ENCODE data around the gene NUDT19. TPM values are rescaled to one million over a fixed set of nuclear protein-coding genes. Genes with fewer than 3 reads are reported as not detected.

Gene NUDT19
- total and polyA plus RNA-seq, 2 experiments from 2014 or later, result 2.4 to 3.9 TPM

- no peak for TF ChIP-seq ZNF462 (CRISPR knock-in tag; IDR thresholded peaks at IDR 0.05)
These were observed 25.9 kb downstream of the NUDT19 start (continued) for GRCh38 chr19:32717496-32717895.

- no peak overlapping the region for H3K27ac Mint-ChIP-seq
- no peaks in the 10 kb centered on the region for H3K27me3 ChIP-seq (ENCODE audit: insufficient read depth)
- peaks cover 4% of the 10 kb centered on the region; the same call in 2 of the 3 replicates for H3K4me1 Mint-ChIP-seq
- no peaks in the 10 kb centered on the region for H3K4me1 ChIP-seq (ENCODE audit: insufficient read depth)
- H2AFZ ChIP-seq, result 0 out of 2 replicates have a peak overlapping the region, but pooled peaks have one; percentile 32
- no peaks in the 10 kb centered on the region for H3F3A ChIP-seq (replicated peaks; ENCODE audit: low read depth)
- H3K36me3 ChIP-seq (ENCODE audit: insufficient read depth), result no peaks in the 10 kb centered on the region
- DNase-seq (ENCODE audit: low spot score) (no peak), ATAC-seq (no peak)
- peaks cover 10% of the 10 kb centered on the region for H3K27me3 Mint-ChIP-seq (ENCODE audit: insufficient read depth, low read depth, poor library complexity)
- H3K4me3 Mint-ChIP-seq, result no peak overlapping the region
- H3K4me3 ChIP-seq, result no peak overlapping the region
- peaks cover 3% of the 10 kb centered on the region; the same call in 1 of the 3 replicates for H3K9me3 Mint-ChIP-seq
- H3K4me2 ChIP-seq, result no peak overlapping the region
- no peak overlapping the region for H3K27ac ChIP-seq (ENCODE audit: low read depth)
- no peaks in the 10 kb centered on the region for H4K20me1 ChIP-seq (replicated peaks; ENCODE audit: insufficient read depth)
- no peaks in the 10 kb centered on the region for H3K79me2 ChIP-seq (replicated peaks; ENCODE audit: insufficient read depth)
- no peaks in the 10 kb centered on the region for H3K9me2 ChIP-seq (ENCODE audit: insufficient read depth)
- no peaks in the 10 kb centered on the region for H3K36me3 Mint-ChIP-seq (ENCODE audit: low read depth)
- TF ChIP-seq STAT1 (IDR thresholded peaks at IDR 0.05; ENCODE audit: unreplicated experiment) (no peak), CREB1 (CRISPR knock-in tag; IDR thresholded peaks at IDR 0.05; ENCODE audit: low read depth) (no peak), EZH2 (IDR thresholded peaks at IDR 0.05; ENCODE audit: low read depth, unreplicated experiment) (no peak), ZNF331 (CRISPR knock-in tag; IDR thresholded peaks at IDR 0.05; ENCODE audit: low read depth) (no peak), EZH2phosphoT487 (IDR thresholded peaks at IDR 0.05; ENCODE audit: unreplicated experiment) (no peak), POLR2AphosphoS5 (IDR thresholded peaks at IDR 0.05; ENCODE audit: low read depth) (no peak), NANOG (IDR thresholded peaks at IDR 0.05; ENCODE audit: borderline replicate concordance) (no peak)
- TF ChIP-seq, protein P1, sequence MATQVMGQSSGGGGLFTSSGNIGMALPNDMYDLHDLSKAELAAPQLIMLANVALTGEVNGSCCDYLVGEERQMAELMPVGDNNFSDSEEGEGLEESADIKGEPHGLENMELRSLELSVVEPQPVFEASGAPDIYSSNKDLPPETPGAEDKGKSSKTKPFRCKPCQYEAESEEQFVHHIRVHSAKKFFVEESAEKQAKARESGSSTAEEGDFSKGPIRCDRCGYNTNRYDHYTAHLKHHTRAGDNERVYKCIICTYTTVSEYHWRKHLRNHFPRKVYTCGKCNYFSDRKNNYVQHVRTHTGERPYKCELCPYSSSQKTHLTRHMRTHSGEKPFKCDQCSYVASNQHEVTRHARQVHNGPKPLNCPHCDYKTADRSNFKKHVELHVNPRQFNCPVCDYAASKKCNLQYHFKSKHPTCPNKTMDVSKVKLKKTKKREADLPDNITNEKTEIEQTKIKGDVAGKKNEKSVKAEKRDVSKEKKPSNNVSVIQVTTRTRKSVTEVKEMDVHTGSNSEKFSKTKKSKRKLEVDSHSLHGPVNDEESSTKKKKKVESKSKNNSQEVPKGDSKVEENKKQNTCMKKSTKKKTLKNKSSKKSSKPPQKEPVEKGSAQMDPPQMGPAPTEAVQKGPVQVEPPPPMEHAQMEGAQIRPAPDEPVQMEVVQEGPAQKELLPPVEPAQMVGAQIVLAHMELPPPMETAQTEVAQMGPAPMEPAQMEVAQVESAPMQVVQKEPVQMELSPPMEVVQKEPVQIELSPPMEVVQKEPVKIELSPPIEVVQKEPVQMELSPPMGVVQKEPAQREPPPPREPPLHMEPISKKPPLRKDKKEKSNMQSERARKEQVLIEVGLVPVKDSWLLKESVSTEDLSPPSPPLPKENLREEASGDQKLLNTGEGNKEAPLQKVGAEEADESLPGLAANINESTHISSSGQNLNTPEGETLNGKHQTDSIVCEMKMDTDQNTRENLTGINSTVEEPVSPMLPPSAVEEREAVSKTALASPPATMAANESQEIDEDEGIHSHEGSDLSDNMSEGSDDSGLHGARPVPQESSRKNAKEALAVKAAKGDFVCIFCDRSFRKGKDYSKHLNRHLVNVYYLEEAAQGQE (IDR thresholded peaks at IDR 0.05; ENCODE audit: unreplicated experiment), result no peak
- TF ChIP-seq, protein P2, sequence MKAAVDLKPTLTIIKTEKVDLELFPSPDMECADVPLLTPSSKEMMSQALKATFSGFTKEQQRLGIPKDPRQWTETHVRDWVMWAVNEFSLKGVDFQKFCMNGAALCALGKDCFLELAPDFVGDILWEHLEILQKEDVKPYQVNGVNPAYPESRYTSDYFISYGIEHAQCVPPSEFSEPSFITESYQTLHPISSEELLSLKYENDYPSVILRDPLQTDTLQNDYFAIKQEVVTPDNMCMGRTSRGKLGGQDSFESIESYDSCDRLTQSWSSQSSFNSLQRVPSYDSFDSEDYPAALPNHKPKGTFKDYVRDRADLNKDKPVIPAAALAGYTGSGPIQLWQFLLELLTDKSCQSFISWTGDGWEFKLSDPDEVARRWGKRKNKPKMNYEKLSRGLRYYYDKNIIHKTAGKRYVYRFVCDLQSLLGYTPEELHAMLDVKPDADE (IDR thresholded peaks at IDR 0.05), result no peak
- TF ChIP-seq, protein P3, sequence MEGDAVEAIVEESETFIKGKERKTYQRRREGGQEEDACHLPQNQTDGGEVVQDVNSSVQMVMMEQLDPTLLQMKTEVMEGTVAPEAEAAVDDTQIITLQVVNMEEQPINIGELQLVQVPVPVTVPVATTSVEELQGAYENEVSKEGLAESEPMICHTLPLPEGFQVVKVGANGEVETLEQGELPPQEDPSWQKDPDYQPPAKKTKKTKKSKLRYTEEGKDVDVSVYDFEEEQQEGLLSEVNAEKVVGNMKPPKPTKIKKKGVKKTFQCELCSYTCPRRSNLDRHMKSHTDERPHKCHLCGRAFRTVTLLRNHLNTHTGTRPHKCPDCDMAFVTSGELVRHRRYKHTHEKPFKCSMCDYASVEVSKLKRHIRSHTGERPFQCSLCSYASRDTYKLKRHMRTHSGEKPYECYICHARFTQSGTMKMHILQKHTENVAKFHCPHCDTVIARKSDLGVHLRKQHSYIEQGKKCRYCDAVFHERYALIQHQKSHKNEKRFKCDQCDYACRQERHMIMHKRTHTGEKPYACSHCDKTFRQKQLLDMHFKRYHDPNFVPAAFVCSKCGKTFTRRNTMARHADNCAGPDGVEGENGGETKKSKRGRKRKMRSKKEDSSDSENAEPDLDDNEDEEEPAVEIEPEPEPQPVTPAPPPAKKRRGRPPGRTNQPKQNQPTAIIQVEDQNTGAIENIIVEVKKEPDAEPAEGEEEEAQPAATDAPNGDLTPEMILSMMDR (conservative IDR thresholded peaks at IDR 0.05; ENCODE audit: low read depth in 2 of 2), result no peak
These were observed 26.7 kb downstream of the NUDT19 start for GRCh38 chr19:32718286-32718685.

Data from GM23338 (cell line).